ES-I3 (cell line): ENCODE measurements around the gene PRKCSH.

ENCODE experiments used
- H3K36me3 ChIP-seq: 2 replicates; pipeline ENCODE4 v1.6.1; 2013; ENCODE audit warnings: mild to moderate bottlenecking, low read length, control low read depth, moderate library complexity; ENCODE audit not compliant: insufficient read depth
- H3K4me1 ChIP-seq: 2 replicates; pipeline ENCODE4 v1.6.1; 2013; ENCODE audit warnings: mild to moderate bottlenecking, control low read depth, low read length; ENCODE audit not compliant: insufficient read depth
- H3K9ac ChIP-seq: 2 replicates; pipeline ENCODE4 v1.6.1; 2013; ENCODE audit warnings: low read depth, mild to moderate bottlenecking, low read length, moderate library complexity
- H3K9me3 ChIP-seq: 2 replicates; pipeline ENCODE4 v1.6.1; 2013; ENCODE audit warnings: mild to moderate bottlenecking, low read length, moderate library complexity; ENCODE audit not compliant: control insufficient read depth, insufficient read depth

PRKCSH gene

DNA sequence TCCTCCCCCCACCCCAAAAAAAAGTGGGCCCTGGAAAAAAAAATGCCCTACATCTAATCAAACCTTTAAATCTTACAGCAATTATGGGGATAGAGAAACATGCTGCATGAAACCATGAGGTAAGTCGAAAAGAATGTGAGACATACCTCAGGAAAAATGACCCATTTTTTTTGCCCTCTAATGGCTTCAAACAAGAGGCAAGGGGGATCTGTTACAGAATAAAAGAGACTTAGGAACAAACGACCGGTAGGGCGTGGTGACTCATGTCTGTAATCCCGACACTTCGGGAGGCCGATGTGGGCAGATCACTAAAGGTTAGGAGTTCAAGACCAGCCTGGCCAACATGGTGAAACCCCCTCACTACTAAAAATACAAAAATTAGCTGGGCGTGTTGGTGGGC lies 24.8 kb upstream of the PRKCSH start:
- no peak overlapping the region for H3K9ac ChIP-seq
- H3K9me3 ChIP-seq = no peaks in the 10 kb centered on the region
- no peaks in the 10 kb centered on the region for H3K4me1 ChIP-seq
- H3K36me3 ChIP-seq = no peaks in the 10 kb centered on the region; the same call in 1 of the 2 replicates

DNA sequence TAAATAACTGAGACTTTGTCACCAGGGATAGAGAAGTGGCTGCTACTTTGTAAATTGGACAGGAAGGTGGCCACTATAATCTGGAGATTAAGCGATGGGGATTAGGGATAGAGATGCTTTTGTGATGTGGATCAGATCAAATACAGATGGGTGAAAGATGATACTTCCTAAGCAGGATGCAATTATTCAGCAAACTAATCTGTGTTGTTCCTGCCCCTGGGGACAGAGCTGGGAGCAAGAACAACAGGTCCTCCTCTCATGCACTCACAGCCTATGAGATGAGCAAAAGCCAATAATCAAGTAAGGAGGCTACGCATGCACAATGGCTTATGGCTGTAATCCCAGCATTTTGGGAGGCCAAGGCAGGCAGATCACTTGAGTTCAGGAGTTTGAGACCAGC lies 20.9 kb upstream of the PRKCSH start:
- Histone ChIP-seq H3K9ac (no peak overlapping the region), H3K9me3 (no peaks in the 10 kb centered on the region), H3K4me1 (peaks cover 3% of the 10 kb centered on the region; the same call in 1 of the 2 replicates), H3K36me3 (no peaks in the 10 kb centered on the region; the same call in 1 of the 2 replicates)

DNA sequence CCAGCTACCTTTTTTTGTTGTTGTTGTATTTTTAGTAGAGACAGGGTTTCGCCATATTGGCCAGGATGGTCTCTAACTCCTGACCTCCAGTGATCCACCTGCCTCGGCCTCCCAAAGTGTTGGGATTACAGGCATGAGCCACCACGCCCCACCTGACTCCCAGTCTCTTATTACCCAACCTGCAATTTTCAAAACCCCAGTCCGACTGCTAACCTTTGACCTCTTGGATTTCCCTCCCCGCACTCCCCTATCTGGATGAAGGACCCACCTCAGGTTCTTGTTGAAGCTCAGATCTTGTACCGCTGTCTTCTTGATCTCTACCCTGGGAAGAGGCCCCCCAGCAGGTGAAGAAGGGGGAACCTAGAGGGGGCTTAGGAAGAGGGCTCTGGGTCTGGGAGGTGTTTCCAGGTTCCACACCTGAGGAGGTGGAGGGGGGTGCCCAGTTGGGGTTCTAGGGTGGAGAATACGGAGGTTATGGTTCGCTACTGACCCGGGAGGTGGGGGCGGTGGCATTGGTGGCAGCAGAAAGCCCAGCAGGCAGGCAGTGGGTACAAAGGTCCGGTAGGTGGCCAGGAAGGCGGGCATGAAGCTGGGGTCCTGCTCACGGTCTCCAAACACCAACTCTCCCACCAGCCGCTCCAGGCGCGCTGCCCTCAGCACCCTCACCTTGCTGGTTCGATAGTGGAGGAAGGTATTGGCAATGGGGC lies 18.9 kb upstream of the PRKCSH start:
- peaks cover 8% of the 10 kb centered on the region; the same call in 1 of the 2 replicates for H3K4me1 ChIP-seq
- no peak overlapping the region for H3K9ac ChIP-seq
- H3K9me3 ChIP-seq = no peaks in the 10 kb centered on the region
- H3K36me3 ChIP-seq = no peaks in the 10 kb centered on the region

DNA sequence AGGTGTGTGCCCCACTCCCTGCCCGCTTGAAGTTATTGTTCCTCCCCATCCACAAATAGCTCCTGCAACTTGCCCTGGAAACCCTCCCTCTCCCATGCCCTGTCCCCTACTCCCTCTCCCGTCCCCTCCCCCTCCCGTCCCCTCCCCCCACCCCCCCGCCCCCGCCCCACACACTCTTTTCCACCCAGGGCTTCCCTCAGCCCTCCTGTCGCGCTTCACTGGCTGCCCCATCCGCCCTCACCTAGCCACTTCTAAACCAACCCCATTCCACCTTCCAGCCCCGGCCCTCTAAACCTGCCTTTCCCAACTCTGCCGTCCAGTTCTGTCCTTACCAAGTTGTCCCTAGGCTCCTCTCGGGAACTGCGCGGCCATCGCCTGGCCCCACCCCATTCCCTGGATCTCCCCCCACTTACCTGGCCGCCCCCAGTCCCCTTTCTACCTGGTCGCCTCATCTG lies 17.3 kb upstream of the PRKCSH start:
- H3K9me3 ChIP-seq = no peaks in the 10 kb centered on the region
- peaks cover 8% of the 10 kb centered on the region; the same call in 1 of the 2 replicates for H3K4me1 ChIP-seq
- peak overlapping the region; percentile 76; the same call in 1 of the 2 replicates for H3K9ac ChIP-seq
- no peaks in the 10 kb centered on the region for H3K36me3 ChIP-seq

DNA sequence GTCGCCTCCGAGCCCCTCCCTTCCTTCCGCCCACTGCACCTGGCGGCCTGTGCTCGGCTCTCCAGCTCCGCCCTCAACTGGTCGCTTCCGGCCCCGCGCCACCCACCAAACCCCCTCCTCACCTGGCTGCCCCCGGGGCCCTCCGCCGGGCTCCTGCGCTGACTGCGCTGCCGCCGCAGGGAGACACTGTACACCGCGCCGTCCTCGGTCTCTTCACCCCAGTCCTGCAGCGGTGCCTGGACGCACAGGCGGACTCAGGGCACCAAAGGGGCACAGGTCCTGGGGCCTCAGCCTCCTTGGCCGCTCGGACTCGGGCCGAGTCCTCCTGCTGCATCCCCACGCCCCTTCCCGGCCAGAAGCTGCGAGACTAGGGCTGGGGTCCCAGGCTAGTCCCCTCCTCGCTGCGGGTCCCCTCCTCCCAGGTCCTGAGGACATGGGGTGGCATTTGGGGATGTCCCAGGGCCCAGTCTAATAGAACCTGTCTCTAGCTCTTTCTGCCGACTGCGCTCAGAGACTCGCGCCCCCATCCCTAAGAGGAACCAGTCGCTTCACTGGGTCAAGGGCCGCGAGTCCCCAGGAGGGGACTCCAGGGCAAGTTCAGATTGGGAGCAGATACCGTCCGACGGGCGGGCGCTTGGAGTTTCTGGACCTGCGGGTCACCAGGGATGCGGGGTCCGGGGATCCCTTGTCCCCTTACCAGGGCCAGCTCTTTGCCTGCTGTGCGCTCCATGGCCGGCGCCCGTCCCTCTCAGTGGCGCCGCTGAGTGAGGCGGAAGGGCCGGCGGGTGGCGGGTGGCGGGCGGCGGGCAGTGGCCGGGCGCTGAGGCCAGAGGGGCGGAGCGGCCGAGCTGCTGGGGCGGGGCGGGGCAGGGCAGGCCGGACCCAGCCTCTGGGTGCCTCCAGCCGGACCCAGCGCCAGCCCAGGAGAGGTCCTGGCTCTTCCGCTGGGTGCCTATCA lies 16.6 kb upstream of the PRKCSH start, which contains the start of gene RGL3:
Gene RGL3 (minus strand): TSS at position 766 of the 958 bp plus-strand sequence. CDS start 36 bp downstream, at position 730.
- no peaks in the 10 kb centered on the region for H3K36me3 ChIP-seq
- no peaks in the 10 kb centered on the region for H3K9me3 ChIP-seq
- H3K9ac ChIP-seq = peak within 1 kb of the TSS; percentile 76
- H3K4me1 ChIP-seq = peaks cover 8% of the 10 kb centered on the region; the same call in 1 of the 2 replicates

DNA sequence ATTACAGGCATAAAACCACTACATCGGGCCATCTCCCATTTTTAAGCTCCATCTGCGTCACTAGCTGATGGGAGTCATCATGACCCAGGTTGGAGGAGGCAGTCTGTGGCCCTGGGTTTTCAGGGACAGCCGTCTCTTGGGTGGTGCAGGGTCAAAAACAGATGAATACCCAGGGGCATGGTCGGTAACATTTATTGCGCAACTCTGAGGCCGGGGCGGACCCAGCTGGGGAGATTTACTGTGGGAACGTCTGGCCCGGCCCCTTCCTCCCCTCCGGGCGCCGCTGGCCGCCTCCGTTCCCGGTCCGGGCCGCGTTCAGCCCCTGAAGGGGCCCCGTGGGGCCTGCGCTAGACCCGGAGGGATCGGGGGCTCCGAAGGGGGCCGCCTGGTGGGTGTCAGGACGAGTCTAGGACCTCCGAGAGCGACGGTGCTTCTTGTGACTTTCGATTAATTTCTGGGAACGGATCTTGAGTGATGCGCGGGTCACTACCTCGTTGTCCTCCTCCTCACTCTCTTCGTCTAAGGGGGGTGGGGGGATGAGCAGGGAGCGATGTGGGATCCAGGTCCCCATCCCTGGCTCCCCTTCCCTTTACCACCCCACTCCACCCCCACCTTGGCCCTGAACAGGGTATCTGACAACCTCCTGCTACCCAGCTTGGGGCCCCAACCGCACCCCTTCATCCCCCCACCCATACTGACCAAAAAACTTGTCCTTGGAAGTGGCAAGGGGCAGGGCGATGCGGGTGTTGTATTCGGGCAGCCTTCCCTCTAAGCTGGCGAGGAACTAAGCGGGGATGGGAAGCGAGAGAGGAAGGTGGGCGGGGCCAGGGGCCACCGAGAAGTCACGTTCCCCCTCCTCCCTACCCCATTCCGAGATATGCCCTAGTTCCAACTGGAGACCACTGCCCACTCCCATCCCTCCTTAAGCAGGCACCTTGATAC lies 14.7 kb upstream of the PRKCSH start:
- peaks cover 8% of the 10 kb centered on the region; the same call in 1 of the 2 replicates for H3K4me1 ChIP-seq
- no peaks in the 10 kb centered on the region for H3K36me3 ChIP-seq
- no peaks in the 10 kb centered on the region for H3K9me3 ChIP-seq
- H3K9ac ChIP-seq = peak overlapping the region; percentile 47; the same call in 1 of the 2 replicates

DNA sequence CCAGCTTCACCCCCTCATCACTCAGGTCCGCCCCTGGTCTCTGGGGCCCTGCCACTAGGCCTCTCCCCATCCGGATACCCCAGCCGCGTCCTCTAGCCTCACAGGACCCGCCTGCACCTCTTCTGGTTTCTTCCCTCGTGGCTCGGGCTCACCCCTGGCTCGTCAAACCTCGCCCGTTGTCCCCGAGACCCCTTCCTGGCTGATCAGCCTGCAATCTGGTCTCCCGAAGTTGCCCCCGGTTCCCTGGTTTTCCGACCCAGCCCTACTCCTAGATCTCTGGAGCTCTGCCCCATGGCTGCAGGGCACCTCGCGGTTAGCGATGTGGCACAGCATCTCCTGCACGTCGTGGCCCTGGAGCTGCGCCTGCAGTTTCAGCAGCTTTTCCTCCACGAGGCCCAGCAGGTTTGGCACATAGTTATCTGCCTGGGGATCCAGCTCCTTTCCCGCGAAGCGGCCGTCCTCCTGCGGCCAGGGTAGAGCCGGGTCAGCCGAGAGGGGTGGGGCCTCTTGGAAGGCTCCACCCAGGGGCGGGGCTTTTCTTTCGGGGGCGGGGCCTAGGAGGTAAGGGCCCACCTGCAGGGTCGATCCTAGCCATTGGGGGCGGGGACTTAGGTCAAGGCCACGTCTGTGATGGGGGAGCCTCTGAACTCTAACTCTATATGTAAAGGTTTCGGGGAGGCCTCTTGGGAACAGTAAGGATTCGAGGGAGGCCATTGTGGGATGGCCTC lies 13.9 kb upstream of the PRKCSH start:
- H3K9ac ChIP-seq = peak overlapping the region; percentile 47; the same call in 1 of the 2 replicates
- H3K36me3 ChIP-seq = no peaks in the 10 kb centered on the region
- H3K4me1 ChIP-seq = peaks cover 8% of the 10 kb centered on the region; the same call in 1 of the 2 replicates
- H3K9me3 ChIP-seq = no peaks in the 10 kb centered on the region

DNA sequence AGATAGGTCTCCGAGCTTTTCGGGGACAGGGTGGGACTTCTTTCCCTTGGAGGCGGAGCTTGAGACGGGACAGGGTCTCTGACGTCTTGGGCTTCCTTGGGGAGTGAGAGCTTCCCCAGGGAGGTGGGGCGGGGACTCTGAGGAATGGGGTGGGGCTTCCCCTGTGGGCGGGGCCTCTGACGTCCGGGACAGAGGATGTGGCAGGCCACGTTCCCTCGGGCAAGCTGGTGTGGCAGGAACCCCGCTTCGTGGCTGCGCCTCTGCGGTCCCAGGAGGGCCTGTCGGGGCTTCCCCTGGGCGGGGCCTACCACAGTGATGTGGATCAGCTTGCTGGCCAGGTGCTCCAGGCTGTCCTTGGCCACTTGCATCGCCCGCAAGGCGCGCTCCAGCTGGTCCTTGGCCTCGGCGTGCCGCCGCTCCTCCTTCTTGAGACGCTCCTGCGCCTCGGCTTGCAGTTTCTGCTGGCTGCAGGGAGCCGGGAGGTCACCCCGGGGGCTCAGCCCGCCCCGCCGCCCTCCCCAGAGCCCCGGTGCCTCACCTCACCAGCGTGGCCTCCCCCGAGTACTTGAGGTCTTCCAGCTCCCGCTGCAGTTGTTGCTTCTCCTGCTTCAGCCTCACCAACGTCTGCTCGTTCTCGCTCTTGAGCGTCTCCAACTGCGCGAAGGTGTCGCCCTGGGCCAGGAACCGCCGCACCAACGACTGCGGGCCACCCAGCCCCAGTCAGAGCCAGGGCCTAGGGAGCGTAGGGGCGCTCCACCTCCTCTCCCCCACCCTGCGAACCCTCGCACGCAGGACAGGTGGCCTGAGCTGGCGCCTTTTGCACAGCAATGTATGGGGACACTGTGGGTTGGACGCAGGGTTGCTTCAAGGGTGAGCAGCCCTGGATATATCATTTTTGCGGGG lies 13.0 kb upstream of the PRKCSH start:
- Histone ChIP-seq H3K9me3 (no peaks in the 10 kb centered on the region), H3K9ac (peak overlapping the region; percentile 47; the same call in 1 of the 2 replicates), H3K4me1 (peaks cover 8% of the 10 kb centered on the region; the same call in 1 of the 2 replicates), H3K36me3 (no peaks in the 10 kb centered on the region)

DNA sequence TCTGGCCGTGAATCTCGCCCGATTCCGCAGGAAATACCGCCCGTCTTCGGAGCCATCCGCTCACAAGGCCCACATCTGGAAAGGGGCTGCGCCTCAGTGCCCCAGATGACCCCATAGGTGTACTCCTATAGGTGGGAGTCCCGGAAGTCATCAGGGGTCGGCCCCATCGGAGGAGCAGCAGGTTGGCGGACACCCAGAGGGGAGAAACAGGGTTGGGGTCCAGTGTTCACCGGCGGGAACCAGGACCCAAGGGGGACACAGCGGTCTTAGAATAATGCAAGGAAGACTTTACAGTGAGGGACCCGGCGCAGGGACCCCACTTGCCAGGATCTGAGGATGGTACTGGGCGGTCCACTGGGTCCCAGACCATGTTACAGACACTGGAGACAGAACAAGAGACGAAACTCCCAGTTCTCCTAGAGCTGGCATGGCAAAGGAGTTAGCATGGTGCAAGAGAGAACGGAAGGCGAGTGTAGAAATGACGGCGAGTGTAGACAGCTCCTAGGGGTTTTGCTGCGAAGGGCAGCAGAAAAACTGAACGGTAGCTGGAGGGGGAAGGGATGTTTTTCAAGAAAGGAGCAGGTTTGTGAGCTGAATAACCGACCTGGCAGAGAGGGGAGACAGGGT lies 12.2 kb upstream of the PRKCSH start:
- peaks cover 8% of the 10 kb centered on the region; the same call in 1 of the 2 replicates for H3K4me1 ChIP-seq
- no peaks in the 10 kb centered on the region for H3K9me3 ChIP-seq
- peak overlapping the region; percentile 37; the same call in 1 of the 2 replicates for H3K9ac ChIP-seq
- no peaks in the 10 kb centered on the region for H3K36me3 ChIP-seq

DNA sequence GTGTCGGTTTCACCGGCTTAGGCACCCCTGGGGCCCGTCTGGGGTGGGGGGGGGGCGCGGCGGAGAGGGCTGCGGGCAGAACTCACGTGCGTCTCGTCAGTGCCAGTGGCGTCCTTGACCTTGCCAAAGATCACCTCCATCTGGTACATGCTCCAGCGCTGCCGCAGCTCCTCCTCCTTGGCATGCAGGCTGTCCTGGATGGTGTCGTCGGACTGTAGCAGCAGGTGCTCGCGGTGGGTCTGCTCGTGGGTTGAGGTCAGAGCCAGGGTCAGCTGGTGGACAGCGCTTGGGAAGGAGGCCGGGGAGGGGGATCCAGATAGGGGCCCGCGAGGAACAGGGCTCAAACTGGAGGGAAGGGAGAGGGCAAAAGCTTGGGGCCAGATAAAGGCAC lies 11.6 kb upstream of the PRKCSH start:
- no peak overlapping the region; the same call in 1 of the 2 replicates for H3K9ac ChIP-seq
- no peaks in the 10 kb centered on the region for H3K9me3 ChIP-seq
- no peaks in the 10 kb centered on the region for H3K36me3 ChIP-seq
- H3K4me1 ChIP-seq = peaks cover 8% of the 10 kb centered on the region; the same call in 1 of the 2 replicates

DNA sequence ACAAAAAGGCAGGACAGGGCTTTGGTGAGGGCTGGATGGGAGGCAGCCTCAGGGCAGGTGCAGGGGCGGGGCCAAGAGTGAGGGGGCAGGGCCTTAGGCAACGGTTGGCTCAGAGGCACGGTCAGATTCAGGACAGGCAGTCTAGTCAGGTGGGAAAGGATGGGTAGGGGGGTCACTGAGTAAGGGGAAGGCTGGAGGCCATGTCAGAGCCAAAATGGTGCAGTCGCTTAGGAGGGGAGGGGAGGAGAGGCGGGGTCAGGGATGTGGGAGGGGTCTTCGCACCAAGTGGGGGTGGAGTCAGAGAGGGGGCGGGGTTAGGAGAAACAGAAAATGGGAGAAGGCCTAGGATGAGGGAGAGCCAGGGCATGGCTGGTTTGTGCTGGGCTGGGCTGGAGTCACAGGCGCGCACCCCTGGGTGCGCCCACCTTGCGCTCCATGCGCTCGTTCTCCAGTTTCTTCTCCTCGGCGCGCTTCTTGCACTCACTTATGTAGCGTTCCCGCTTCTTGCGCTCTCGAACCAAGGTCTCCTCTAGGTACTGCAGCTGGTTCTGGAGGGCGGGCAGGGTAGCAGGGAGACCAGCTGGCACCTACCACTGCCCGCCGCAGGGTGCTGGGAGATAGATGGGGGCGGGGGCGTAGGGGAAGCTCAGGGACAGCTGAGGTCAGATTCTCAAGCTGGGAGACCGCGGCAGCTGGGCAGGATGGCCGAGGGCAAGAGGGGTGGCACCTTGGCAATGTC lies 9.5 kb upstream of the PRKCSH start:
- Histone ChIP-seq H3K9me3 (no peaks in the 10 kb centered on the region), H3K9ac (no peak overlapping the region), H3K36me3 (no peaks in the 10 kb centered on the region)

More for the DNA sequence above, 9.5 kb upstream of the PRKCSH start:
- H3K4me1 ChIP-seq = no peaks in the 10 kb centered on the region
